GM11168 (cell line): ENCODE measurements around the gene INSM1.
"Not testable (repeated sequence)": the region's sequence is repeated elsewhere in the genome, so short reads cannot be mapped to it uniquely, and the experiment has no call there.

Experiments used
- in situ Hi-C: fragments of 300-500 bp; cut with MboI; formaldehyde crosslinking; loops from one replicate; pipeline ENCODE4 v1.12.0; 2022; ENCODE audit warnings: low sequenced_read_pairs; ENCODE audit not compliant: unreplicated experiment

The INSM1 gene, protein sequence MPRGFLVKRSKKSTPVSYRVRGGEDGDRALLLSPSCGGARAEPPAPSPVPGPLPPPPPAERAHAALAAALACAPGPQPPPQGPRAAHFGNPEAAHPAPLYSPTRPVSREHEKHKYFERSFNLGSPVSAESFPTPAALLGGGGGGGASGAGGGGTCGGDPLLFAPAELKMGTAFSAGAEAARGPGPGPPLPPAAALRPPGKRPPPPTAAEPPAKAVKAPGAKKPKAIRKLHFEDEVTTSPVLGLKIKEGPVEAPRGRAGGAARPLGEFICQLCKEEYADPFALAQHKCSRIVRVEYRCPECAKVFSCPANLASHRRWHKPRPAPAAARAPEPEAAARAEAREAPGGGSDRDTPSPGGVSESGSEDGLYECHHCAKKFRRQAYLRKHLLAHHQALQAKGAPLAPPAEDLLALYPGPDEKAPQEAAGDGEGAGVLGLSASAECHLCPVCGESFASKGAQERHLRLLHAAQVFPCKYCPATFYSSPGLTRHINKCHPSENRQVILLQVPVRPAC

DNA sequence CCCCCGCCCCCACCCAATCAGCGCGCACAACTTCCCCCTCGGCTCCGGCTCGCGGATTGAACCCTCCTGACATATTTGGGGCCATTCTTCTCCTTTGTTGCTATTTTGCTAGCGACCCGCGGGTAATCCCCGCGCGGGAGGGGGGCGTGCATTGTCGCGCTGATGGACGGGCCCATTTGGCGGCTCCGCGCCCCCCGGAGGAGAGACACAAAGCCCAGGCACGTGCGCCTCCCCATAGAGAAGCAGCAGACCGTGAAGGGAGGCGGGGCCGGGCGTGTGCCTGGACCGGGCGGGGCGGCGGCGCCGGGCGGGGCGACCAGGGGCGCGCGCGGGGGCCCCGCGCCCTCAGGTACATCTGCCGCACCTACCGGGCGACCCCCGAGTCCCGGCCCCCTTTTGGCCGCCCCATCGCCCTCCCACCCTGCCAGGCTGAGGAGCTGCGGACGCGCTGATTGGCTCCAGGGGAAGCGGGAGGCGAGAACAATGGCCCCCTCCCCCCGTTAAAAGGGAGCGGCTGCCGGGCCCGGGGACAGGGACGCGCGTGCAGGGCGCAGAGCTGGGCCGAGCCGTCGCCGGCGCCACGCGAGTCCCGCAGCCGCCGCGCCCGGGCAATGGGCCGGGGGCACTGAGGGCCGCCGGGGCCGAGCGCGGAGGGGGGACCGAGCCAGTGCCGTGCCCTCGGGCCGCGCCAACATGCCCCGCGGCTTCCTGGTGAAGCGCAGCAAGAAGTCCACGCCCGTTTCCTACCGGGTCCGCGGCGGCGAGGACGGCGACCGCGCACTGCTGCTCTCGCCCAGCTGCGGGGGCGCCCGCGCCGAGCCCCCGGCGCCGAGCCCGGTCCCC is at the start of gene INSM1:
TSS of gene INSM1 (plus strand) at position 530 of the 843 bp plus-strand sequence. CDS start at position 694, 164 bp downstream.
- in situ Hi-C loops = no loop called here

DNA sequence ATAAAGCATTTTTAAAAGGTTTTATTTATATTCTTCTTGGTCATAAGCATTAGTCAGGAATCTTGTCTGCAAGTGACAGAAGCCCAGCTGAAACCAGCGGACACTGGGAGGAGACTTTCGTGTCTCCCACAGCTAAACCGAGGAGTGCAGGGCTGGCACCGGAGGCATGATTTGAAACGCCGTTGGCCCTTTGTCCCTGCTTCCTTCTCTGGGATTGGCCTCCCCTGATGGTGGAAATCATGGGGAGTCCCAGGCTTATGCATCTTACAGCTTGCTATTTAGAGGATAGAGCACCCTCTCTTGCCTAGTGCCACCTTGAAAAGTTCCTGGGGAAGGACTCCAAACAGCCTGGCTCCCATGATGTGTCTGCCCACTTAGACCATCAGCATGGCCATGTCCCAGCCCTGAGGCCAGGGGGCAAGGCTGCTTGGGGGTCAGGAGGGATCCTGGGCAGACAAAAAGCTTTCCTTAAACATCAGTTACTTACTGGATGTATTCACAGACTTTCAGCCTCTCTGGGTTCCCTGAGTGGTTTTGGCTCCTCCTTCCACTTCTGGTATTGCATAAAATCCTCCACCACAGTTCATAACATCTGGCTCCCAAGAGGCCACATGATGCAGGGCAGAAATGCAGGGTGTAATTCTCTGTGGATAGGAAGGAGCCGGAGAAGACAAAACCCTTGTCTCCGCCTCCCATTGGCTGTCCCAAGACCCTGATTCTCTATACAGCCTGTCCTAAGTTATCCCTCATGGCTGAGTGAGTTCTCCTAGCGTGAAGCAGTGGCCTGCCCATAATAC is 49.3 kb upstream of the INSM1 start:
- in situ Hi-C loops = no loop called here

DNA sequence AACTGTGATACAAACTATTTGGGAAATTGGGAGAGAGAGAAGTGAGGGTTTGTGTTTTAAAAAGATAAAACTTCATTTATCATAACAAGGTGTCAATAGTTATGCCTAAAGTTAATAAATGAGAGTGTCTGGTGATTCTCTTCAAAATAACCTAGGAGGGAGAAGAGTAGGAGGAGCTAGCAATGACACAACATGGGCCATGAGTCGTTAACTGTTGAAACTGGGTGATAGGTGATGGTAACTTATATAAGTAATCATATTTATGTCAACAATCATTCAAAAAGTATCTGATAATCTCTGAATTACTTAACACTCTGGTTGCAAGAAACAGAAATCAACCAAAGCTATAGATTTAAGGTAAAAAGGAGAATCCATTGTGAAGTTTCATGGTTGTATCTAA is 46.8 kb upstream of the INSM1 start:
- in situ Hi-C loops = no loop called here

DNA sequence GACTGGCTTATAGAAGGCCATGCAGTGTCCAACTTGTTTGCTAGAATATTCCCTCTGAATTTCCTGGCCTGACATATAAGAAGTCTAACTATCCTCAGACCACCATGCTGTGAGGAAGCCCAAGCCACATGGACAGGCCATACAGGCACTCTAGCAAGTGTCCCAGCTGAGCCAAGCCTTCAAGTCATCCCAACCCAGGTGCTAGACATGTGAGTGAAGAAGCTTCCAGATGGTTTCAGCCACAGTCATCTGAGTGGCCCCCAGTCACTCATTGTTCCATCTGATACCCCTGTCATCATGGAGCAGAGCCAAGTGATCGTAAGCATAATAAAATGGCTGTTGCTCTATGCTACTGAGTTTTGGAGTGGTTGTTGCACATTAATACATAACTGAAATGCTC is 46.0 kb upstream of the INSM1 start:
- in situ Hi-C loops = no loop called here

DNA sequence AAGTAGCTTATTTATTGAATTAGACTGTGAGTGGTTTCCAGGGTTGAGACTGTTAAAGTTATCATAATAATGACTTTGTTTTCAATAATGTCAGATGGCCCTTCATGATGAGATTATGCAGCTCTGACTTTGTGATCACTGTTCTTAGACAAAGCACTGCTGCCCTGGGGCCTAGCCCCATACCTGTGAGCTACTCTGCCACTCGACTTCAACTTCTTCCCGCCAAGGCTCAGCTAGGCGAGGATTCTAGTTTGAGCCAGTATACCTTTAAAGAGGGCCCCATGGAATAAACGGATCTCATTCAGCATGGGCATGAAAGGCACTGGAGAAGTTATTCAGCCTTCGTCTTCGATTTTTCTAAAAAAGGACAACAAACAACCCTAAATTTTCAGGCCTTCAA is 45.0 kb upstream of the INSM1 start:
- in situ Hi-C loops = no loop called here

DNA sequence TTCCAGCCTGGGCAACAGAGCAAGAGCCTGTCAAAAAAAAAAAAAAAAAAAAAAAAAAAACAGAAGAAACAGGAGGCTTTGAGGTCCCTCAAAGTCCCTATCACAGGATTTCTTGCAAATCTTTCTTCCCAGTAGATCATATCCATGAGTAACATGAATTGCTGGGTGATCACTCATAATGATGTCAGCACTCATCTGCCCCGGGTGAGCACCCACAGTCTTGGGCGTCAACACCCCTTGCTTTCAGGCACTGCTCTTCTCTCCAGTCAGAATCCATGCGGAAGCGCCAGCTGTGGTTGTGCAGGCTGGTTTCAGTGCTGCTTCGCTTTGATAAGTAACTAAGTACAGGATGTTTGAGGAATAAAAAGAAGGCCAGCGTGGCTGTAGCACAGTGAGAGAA is 40.2 kb upstream of the INSM1 start:
- in situ Hi-C loops = no loop called here

DNA sequence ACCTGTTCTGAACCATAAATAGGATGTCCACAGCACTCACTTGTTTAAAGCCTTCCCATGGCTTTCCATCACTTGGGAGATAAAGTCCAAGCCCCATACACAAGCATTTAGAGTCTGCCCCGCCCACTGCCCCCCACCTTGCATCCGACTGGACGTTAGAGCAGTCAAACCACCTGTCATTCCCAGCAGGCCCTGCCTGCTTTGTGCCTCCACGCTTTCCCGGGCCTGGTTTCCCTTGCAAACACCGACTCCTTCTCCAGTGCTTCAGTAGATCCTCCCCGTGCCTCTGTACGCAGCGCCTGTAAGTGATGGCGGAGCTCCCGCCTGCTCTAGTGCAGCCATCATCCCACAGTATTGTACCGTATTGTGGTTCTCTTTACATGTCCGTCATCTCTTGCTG is 38.3 kb upstream of the INSM1 start:
- in situ Hi-C loops = no loop called here

DNA sequence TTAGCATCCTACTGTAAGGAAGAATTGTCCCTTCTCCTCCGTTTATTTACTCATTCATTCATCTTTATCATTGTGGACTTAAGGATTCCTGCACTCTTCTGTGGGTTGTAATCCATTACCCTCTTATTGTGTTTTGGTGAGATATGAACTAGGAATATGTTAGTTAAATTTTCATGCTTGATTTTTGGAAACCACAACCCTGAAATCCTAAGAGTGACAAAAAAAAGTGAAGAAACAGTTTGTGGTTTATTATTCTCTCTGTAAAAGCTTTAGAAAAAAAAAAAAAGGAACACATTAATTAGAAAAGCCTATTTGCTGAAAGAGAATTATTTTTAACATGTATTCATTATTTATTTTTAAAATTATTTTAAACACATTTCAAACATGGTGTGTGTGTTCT is 36.7 kb upstream of the INSM1 start:
- in situ Hi-C loops = no loop called here

DNA sequence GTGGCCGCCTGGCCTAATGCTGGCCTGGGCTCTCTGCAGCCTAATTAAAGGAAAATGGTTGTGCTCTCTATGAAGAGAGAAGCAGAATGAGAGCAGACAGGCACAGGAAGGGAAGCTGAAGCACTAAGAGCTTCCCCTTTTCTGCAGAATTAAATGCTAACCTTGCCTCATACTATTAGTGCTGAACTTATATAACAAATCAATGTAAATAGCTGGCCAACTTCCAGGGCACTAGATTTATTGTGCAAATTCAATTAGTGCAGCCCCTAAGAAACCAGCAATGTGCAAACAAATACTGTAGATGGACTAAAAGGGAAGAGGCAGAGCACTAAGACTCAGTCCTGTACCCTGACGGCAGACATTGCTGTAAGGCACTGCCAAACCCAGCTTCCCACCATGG is 36.1 kb upstream of the INSM1 start:
- in situ Hi-C loops = no loop called here

DNA sequence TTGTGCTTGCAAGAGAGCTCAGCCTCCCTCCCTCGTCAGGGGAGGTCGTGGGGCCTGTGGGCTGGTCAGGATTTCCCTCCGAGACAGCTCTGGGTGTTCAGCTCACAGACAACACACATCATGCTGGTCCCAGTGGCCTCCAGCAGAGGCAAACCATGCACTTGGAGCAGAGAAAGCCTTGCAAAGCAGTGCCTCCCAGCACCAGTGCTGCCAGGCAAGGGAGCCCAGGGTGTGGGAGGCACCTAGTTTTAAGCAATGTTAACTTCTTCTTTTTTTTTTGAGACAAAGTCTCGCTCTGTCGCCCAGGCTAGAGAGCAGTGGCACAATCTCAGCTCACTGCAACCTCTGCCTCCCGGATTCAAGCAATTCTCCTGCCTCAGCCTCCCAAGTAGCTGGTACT is 34.0 kb upstream of the INSM1 start:
- in situ Hi-C loops = no loop called here

DNA sequence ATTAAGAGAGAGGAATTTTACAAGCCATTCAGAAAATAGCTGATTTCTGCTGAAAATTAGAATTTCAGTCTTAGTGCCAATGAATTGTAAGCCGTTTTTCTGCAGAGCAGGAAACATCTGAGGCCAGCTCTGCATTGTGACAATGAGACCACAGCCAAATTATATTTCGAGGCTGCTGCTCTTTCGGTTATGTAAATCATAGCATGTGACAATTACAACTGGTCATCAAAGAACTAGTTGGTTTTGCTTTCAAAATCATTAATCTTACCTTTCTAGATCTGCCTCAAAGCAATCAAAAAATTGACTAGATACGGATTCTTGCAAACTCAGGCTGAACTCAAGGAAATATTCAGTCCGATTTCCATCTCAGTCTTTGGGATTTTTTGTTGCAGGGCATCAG is 33.4 kb upstream of the INSM1 start:
- in situ Hi-C loops = no loop called here

DNA sequence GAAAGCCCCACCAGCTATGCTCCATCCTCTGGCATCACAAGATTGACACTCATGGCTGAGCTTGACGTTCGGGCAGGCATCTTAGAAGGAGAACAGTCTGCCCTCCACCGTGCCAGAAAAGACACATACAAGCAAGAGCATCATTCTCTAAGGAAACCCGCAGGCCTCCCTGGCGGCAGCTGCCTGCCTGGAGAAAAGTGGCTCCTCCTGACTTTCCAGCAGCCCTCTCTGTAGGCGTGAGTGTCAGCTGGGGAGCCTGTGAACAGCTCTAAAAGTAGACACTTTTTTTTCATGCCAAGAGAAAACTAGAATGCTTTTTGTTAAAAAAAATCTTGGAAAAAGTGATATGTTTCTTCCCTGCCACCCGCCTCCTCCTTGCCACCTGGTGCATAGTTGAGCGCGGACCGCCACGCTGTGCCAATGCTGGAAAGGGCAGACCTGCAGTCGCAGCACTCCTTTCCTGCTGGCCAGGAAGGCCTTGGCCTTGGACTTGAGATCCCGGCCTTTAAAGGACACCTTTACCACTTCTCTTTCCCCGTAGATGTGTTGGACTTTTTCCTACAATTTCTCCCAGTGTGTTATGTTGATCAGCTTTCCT is 29.7 kb upstream of the INSM1 start:
- in situ Hi-C loops = no loop called here

DNA sequence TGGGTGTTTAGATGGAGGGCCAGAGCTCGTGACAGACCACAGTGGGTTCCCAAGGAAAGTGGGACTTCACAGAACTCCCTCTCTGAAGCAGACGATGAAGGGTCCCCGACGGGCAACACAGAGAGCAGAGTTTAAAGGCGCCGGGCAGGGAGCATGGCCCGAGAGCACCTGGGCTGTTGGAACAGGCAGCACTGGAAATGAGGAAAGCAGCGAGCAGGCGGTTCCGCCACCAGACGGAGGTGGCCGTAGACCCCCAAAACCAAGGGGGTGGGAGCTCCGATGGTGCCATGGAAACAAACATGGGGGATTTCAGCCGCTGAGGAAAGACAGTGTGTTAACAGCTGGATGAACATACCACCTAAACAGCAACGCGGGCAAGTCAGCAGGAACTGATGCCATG is 27.5 kb upstream of the INSM1 start:
- in situ Hi-C loops = no loop called here

DNA sequence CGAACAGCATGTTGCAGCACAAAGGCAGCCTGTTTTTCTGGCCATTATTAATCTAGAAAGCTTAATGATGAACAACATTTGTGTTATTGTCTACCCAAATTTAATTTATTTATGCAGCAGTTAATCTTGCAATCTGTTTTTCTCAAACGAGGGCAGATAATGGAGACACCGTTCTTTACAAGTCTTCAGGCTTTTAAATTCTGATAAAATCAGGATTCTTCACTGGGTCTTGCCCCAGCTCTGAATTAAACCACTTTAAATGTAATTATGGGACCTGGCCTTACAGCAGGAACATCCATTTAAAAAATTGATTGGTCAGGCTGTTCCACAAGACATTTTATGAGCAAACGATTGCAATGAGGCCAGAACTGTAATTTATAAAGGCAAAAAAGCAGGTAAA is 26.5 kb upstream of the INSM1 start:
- in situ Hi-C loops = no loop called here

DNA sequence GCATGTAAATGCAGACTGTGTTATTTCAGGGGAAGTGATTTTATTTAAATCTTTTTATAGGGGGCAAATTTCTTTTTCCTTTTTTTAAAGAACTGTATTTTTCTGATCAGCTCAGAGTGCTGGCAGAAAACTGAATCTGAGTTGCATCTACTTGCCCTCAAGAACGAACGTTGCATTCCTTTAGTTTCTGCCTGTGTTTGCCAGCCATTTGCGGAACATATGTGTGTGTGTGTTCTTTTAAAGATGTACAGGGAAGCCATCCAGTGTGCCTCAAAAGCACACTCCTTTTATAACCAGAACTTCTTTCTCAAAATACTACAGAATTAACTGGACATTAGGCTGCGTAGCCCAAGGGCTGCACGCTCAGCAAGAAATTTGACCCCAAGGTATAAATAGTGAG is 25.8 kb upstream of the INSM1 start:
- in situ Hi-C loops = no loop called here

DNA sequence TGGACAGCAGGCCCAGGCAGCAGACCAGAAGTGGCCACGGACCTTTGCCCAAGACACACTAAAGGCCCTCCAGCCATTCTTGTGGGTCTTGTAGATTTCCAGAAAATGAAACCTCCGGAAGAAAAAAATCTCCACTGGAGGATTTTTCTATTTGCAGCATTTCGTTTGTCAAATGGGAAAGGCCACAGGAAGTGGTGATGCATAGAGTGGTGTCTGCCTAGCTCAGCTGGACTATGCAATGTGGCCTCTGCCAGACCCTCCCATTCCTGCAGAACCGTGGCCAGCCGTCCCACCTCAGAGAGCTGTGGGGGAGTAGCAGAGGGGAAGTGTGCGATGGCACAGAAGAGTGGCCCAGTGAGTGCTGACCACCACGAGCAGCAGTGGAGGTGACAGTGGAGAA is 24.0 kb upstream of the INSM1 start:
- in situ Hi-C loops = no loop called here

DNA sequence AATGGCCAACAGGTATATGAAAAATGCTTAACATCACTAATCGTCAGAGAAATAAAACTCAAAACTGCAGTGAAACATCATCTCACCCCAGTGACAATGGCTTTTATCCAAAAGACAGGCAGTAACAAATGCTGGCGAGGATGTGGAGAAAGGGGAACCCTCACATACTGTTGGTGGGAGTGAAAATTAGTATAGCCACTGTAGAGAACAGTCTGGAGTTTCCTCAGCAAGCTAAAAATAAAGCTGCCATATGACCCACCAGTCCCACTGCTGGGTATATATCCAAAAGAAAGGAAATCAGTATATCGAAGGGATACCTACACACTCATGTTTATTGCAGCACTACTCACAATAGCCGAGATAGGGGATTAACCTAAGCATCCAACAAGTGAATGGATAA is 23.4 kb upstream of the INSM1 start:
- in situ Hi-C loops = no loop called here

DNA sequence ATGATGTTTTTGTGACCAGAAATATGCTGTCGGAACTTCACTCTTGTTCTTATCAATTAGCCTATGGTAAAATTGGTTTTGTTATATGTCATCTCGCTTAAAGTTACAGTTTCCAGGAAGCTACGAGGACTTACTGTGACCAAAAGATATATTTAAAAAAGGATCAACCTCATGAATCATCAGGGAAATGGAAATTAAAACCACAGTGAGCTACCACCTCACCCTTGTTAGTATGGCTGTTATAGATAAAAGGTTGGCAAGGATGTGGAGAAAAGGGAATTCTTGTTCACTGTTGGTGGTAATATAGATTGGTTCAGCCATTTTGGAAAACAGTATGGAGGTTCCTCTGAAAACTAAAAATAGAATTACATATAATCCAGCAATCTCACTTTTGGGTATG is 14.3 kb upstream of the INSM1 start:
- in situ Hi-C loops = no loop called here

DNA sequence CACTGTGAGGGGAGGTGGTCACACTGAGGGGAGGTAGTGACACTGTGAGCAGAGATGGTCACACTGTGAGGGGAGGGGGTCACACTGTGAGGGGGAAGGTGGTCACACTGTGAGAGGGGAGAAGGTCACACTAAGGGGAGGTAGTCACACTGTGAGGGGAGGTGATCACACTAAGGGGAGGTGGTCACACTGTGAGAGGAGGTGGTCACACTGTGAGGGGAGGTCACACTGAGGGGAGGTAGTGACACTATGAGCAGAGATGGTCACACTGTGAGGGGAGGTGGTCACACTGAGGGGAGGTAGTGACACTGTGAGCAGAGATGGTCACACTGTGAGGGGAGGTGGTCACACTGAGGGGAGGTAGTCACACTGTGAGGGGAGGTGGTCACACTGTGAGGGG is 12.4 kb upstream of the INSM1 start:
- in situ Hi-C loops = not testable (repeated sequence)

DNA sequence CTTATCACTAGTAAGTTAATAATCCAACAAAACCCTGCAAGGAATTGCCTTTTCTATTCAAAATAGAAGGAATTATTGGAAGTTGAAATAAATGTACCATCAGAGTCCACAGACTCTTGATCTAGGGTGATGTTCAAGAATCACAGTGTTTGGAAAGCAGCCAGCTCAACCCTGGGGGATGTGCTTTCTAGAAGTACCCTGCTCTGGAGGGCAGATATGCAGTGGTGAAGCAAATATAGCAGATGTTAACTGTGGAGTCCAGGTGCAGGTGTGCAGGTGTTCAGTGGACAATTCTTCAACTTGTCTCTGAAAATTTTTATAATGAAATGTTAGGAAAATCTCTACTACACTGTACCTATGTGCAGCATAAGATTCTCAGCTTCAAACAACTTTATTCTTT is 9.1 kb upstream of the INSM1 start:
- in situ Hi-C loops = no loop called here
